ENCODE measurements around the gene MCM5.
"Not testable (repeated sequence)": the region's sequence is repeated elsewhere in the genome, so short reads cannot be mapped to it uniquely, and the experiment has no call there.

MCM5 gene

GRCh38 chr22:35470903-35471321, 71.0 kb downstream of the MCM5 start:
- Histone ChIP-seq H3K9me3 (ENCODE audit: control insufficient read depth, low read length) (peaks cover 4% of the 10 kb centered on the region), H3K4me1 (ENCODE audit: control insufficient read depth, insufficient read depth, low read length, poor library complexity, severe bottlenecking) (no peaks in the 10 kb centered on the region), H3K27me3 (replicated peaks; ENCODE audit: control insufficient read depth, insufficient read depth, low read length, poor library complexity, severe bottlenecking) (no peaks in the 10 kb centered on the region), H3K27ac (ENCODE audit: insufficient read depth, low read length, poor library complexity, severe bottlenecking) (no peak overlapping the region), H3K4me3 (ENCODE audit: insufficient read depth, low read depth, low read length, poor library complexity, severe bottlenecking) (no peak overlapping the region), H3K36me3 (ENCODE audit: control insufficient read depth, insufficient read depth, low read length) (no peaks in the 10 kb centered on the region)
- no peak for DNase-seq

- not testable (repeated sequence) for DNase-seq; H3K4me3 ChIP-seq (ENCODE audit: insufficient read depth, low read depth, low read length, poor library complexity, severe bottlenecking); H3K36me3 ChIP-seq (ENCODE audit: control insufficient read depth, insufficient read depth, low read length); H3K27ac ChIP-seq (ENCODE audit: insufficient read depth, low read length, poor library complexity, severe bottlenecking); H3K9me3 ChIP-seq (ENCODE audit: control insufficient read depth, low read length); H3K4me1 ChIP-seq (ENCODE audit: control insufficient read depth, insufficient read depth, low read length, poor library complexity, severe bottlenecking); H3K27me3 ChIP-seq (replicated peaks; ENCODE audit: control insufficient read depth, insufficient read depth, low read length, poor library complexity, severe bottlenecking)
These were observed 71.6 kb downstream of the MCM5 start for GRCh38 chr22:35471566-35471965.

- Histone ChIP-seq H3K4me1 (ENCODE audit: control insufficient read depth, insufficient read depth, low read length, poor library complexity, severe bottlenecking) (no peaks in the 10 kb centered on the region), H3K27me3 (replicated peaks; ENCODE audit: control insufficient read depth, insufficient read depth, low read length, poor library complexity, severe bottlenecking) (no peaks in the 10 kb centered on the region), H3K27ac (ENCODE audit: insufficient read depth, low read length, poor library complexity, severe bottlenecking) (no peak overlapping the region), H3K9me3 (ENCODE audit: control insufficient read depth, low read length) (peaks cover 4% of the 10 kb centered on the region), H3K36me3 (ENCODE audit: control insufficient read depth, insufficient read depth, low read length) (no peaks in the 10 kb centered on the region), H3K4me3 (ENCODE audit: insufficient read depth, low read depth, low read length, poor library complexity, severe bottlenecking) (no peak overlapping the region)
- DNase-seq = no peak
These were observed 72.5 kb downstream of the MCM5 start for GRCh38 chr22:35472488-35472887.

- Histone ChIP-seq H3K9me3 (ENCODE audit: control insufficient read depth, low read length) (peaks cover 4% of the 10 kb centered on the region), H3K27me3 (replicated peaks; ENCODE audit: control insufficient read depth, insufficient read depth, low read length, poor library complexity, severe bottlenecking) (peaks cover 5% of the 10 kb centered on the region), H3K4me1 (ENCODE audit: control insufficient read depth, insufficient read depth, low read length, poor library complexity, severe bottlenecking) (no peaks in the 10 kb centered on the region), H3K27ac (ENCODE audit: insufficient read depth, low read length, poor library complexity, severe bottlenecking) (no peak overlapping the region), H3K4me3 (ENCODE audit: insufficient read depth, low read depth, low read length, poor library complexity, severe bottlenecking) (no peak overlapping the region), H3K36me3 (ENCODE audit: control insufficient read depth, insufficient read depth, low read length) (no peaks in the 10 kb centered on the region)
- no peak for DNase-seq
These were observed 74.0 kb downstream of the MCM5 start for GRCh38 chr22:35473971-35474370.

Data from effector memory CD4-positive, alpha-beta T cell (primary cell).